ENCODE results near the gene TMF1. TPM values are rescaled to one million over a fixed set of nuclear protein-coding genes. Genes with fewer than 3 reads are reported as not detected.

Gene TMF1
- total and polyA plus RNA-seq, 2 experiments from 2014 or later = 15.8 to 21.3 TPM

DNA sequence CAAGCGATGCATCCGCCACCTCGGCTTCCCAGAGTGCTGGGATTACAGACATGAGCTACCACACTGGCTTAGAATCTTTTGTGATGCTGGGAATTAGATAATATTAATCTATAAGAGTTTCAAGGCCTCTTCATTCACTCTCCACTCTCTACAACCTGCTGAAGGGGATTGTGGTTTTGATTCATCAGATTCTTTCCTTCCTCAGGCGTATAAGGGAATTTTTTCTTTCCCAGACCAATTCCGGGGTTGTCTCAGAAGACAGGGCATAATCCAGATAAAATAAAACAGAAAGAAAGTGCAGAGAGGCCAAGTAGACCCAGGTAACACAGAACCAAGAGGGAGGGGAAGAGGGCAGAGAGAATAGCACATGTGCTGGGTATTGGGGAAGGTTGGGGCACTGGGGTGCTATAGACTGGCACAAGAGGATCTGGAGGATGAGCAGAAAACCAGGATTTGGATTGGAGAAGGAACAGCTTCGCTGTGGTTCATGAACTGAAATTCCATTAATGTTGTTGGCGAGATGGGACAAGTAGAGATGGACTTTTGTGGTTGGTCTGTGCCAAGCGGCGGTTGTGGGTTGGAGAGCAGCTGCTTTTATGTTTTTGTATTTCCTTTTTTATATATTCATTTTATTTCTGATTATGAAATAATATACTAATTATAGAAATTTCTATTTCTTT, 45.4 kb upstream of the TMF1 start:
- Histone ChIP-seq H3K27ac (ENCODE audit: low read depth) (no peak overlapping the region), H4K20me1 (replicated peaks; ENCODE audit: insufficient read depth) (no peaks in the 10 kb centered on the region)

More for the DNA sequence above, 45.4 kb upstream of the TMF1 start:
- Histone ChIP-seq H3K79me2 (replicated peaks; ENCODE audit: insufficient read depth) (0 out of 2 replicates have a peak, but pooled peaks cover 6% of the 10 kb centered on the region), H3F3A (replicated peaks; ENCODE audit: low read depth) (no peaks in the 10 kb centered on the region), H2AFZ (no peak overlapping the region), H3K9me2 (ENCODE audit: insufficient read depth) (no peaks in the 10 kb centered on the region), H3K27me3 (ENCODE audit: insufficient read depth) (no peaks in the 10 kb centered on the region), H3K4me1 (ENCODE audit: insufficient read depth) (peaks cover 25% of the 10 kb centered on the region; the same call in 1 of the 2 replicates), H3K4me2 (no peak overlapping the region), H3K4me3 (no peak overlapping the region), H3K36me3 (ENCODE audit: insufficient read depth) (no peaks in the 10 kb centered on the region; the same call in 1 of the 2 replicates)
- H3K4me1 Mint-ChIP-seq = peaks cover 28% of the 10 kb centered on the region; the same call in 2 of the 3 replicates
- peaks cover 8% of the 10 kb centered on the region for H3K27me3 Mint-ChIP-seq (ENCODE audit: insufficient read depth, low read depth, poor library complexity)
- no peak for TF ChIP-seq NANOG (IDR thresholded peaks at IDR 0.05; ENCODE audit: borderline replicate concordance)
- TF ChIP-seq EZH2 (IDR thresholded peaks at IDR 0.05; ENCODE audit: low read depth, unreplicated experiment) = no peak
- no peak for TF ChIP-seq EZH2phosphoT487 (IDR thresholded peaks at IDR 0.05; ENCODE audit: unreplicated experiment)
- no peak for TF ChIP-seq ZNF114 (CRISPR knock-in tag; IDR thresholded peaks at IDR 0.05)
- TF ChIP-seq, protein P1, sequence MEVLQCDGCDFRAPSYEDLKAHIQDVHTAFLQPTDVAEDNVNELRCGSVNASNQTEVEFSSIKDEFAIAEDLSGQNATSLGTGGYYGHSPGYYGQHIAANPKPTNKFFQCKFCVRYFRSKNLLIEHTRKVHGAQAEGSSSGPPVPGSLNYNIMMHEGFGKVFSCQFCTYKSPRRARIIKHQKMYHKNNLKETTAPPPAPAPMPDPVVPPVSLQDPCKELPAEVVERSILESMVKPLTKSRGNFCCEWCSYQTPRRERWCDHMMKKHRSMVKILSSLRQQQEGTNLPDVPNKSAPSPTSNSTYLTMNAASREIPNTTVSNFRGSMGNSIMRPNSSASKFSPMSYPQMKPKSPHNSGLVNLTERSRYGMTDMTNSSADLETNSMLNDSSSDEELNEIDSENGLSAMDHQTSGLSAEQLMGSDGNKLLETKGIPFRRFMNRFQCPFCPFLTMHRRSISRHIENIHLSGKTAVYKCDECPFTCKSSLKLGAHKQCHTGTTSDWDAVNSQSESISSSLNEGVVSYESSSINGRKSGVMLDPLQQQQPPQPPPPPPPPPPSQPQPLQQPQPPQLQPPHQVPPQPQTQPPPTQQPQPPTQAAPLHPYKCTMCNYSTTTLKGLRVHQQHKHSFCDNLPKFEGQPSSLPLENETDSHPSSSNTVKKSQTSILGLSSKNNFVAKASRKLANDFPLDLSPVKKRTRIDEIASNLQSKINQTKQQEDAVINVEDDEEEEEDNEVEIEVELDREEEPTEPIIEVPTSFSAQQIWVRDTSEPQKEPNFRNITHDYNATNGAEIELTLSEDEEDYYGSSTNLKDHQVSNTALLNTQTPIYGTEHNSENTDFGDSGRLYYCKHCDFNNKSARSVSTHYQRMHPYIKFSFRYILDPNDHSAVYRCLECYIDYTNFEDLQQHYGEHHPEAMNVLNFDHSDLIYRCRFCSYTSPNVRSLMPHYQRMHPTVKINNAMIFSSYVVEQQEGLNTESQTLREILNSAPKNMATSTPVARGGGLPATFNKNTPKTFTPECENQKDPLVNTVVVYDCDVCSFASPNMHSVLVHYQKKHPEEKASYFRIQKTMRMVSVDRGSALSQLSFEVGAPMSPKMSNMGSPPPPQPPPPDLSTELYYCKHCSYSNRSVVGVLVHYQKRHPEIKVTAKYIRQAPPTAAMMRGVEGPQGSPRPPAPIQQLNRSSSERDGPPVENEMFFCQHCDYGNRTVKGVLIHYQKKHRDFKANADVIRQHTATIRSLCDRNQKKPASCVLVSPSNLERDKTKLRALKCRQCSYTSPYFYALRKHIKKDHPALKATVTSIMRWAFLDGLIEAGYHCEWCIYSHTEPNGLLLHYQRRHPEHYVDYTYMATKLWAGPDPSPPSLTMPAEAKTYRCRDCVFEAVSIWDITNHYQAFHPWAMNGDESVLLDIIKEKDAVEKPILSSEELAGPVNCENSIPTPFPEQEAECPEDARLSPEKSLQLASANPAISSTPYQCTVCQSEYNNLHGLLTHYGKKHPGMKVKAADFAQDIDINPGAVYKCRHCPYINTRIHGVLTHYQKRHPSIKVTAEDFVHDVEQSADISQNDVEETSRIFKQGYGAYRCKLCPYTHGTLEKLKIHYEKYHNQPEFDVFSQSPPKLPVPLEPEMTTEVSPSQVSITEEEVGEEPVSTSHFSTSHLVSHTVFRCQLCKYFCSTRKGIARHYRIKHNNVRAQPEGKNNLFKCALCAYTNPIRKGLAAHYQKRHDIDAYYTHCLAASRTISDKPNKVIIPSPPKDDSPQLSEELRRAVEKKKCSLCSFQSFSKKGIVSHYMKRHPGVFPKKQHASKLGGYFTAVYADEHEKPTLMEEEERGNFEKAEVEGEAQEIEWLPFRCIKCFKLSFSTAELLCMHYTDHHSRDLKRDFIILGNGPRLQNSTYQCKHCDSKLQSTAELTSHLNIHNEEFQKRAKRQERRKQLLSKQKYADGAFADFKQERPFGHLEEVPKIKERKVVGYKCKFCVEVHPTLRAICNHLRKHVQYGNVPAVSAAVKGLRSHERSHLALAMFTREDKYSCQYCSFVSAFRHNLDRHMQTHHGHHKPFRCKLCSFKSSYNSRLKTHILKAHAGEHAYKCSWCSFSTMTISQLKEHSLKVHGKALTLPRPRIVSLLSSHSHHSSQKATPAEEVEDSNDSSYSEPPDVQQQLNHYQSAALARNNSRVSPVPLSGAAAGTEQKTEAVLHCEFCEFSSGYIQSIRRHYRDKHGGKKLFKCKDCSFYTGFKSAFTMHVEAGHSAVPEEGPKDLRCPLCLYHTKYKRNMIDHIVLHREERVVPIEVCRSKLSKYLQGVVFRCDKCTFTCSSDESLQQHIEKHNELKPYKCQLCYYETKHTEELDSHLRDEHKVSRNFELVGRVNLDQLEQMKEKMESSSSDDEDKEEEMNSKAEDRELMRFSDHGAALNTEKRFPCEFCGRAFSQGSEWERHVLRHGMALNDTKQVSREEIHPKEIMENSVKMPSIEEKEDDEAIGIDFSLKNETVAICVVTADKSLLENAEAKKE (CRISPR knock-in tag; IDR thresholded peaks at IDR 0.05) = no peak
- no peak for TF ChIP-seq CREB1 (CRISPR knock-in tag; IDR thresholded peaks at IDR 0.05; ENCODE audit: low read depth)
- H3K27ac Mint-ChIP-seq = no peak overlapping the region
- H3K36me3 Mint-ChIP-seq (ENCODE audit: low read depth) = peaks cover 7% of the 10 kb centered on the region; the same call in 2 of the 3 replicates
- H3K4me3 Mint-ChIP-seq = no peak overlapping the region
- no peaks in the 10 kb centered on the region for H3K9me3 Mint-ChIP-seq
- ATAC-seq (no peak), DNase-seq (ENCODE audit: low spot score) (no peak)

Data from GM23338 (cell line).